Transverse colon (tissue), 4 donors: ENCODE results near the gene CERK. TPM values are rescaled to one million over a fixed set of nuclear protein-coding genes. Genes with fewer than 3 reads are reported as not detected.
"Not testable (repeated sequence)": the region's sequence is repeated elsewhere in the genome, so short reads cannot be mapped to it uniquely, and the experiment has no call there.

Experiments used
- DNase-seq: peaks from one replicate; pipeline ENCODE4 v3.0.0-alpha.2; 2019
- H3K27ac ChIP-seq, 4 donors: fragments of 200-600 bp; sonication (generic); 2 replicates each; pipeline ENCODE4 v1.5.1; 2016 to 2018; ENCODE audit warnings: inconsistent platforms in 4 of 4
- H3K27me3 ChIP-seq: fragments of 200-600 bp; sonication (generic); 2 replicates; pipeline ENCODE4 v1.5.1; 2017; ENCODE audit warnings: inconsistent platforms
- H3K36me3 ChIP-seq, 4 donors: fragments of 200-600 bp; sonication (generic); 2 replicates each; pipeline ENCODE4 v1.5.1; 2017 to 2019; ENCODE audit warnings: inconsistent platforms in 4 of 4
- H3K4me1 ChIP-seq, 4 donors: fragments of 200-600 bp; sonication (generic); 2 replicates each; pipeline ENCODE4 v1.5.1; 2017 to 2020; ENCODE audit warnings: inconsistent platforms in 4 of 4
- H3K4me3 ChIP-seq, 4 donors: fragments of 200-600 bp; sonication (generic); 1 replicate in 1 of 4; 2 replicates in 3 of 4; pipeline versions ENCODE4 v1.5.1 to v1.6.1; 2017 to 2019; ENCODE audit warnings: inconsistent platforms in 4 of 4
- H3K9me3 ChIP-seq, 2 donors: fragments of 200-600 bp; sonication (generic); 2 replicates each; pipeline ENCODE4 v1.5.1; 2017 to 2019; ENCODE audit warnings: inconsistent platforms in 2 of 2
- CTCF ChIP-seq, 5 experiments: fragments of 200-600 bp in 3 of 5; fragments of 450-650 bp in 2 of 5; sonication (generic) in 3 of 5; IDR thresholded peaks; 1 replicate in 2 of 5; 2 replicates in 3 of 5; pipeline ENCODE4 v1.5.1; 2016 to 2017; ENCODE audit warnings: antibody characterized with exemption in 5 of 5, inconsistent platforms in 3 of 5, mild to moderate bottlenecking in 2 of 5, moderate library complexity in 1 of 5
- EP300 ChIP-seq: sonication (generic); formaldehyde crosslinking; IDR thresholded peaks from one replicate; pipeline ENCODE4 v1.6.1; 2017; ENCODE audit warnings: antibody characterized with exemption, low read depth
- POLR2A ChIP-seq: fragments of 450-650 bp; IDR thresholded peaks from one replicate; pipeline ENCODE4 v1.6.1; 2016; ENCODE audit warnings: antibody characterized with exemption, mild to moderate bottlenecking, moderate library complexity
- POLR2AphosphoS5 ChIP-seq, 3 donors: sonication (generic); formaldehyde crosslinking; IDR thresholded peaks; one replicate each; pipeline ENCODE4 v1.6.1; 2016; ENCODE audit warnings: antibody characterized with exemption in 3 of 3
- WGBS, 2 donors: methylation state at CpG; one replicate each; pipeline ENCODE4 v1.1.5; 2018; ENCODE audit warnings: low coverage in 1 of 2; 5-methylcytosine and 5-hydroxymethylcytosine counted together
- in situ Hi-C, 4 donors: fragments of 200-750 bp; cut with MboI; loops; one replicate each; pipeline versions ENCODE4 v1.15.0 to v1.15.1; 2017; ENCODE audit warnings: low sequenced_read_pairs in 3 of 4, low pct_ligation_motif_present in 1 of 4, low pct_unique_long_range_greater_than_20kb in 1 of 4
- intact Hi-C: fragments of 100-400 bp; cut with DNase I; formaldehyde crosslinking; loops from one replicate; pipeline ENCODE4 v1.15.1; 2023; ENCODE audit warnings: low total_unique reads
- total RNA-seq, 4 donors: library from RNA; depleted of rRNA; stranded (reverse); fragments of >200 nt; gene quantifications; one replicate each; pipeline ENCODE4 v1.1.0, GENCODE V29; 2016

The CERK gene
- 10 to 100 TPM; 13.7 to 72.2 (median 63.5) TPM for total RNA-seq

GRCh38 chr22:46737976-46738646, at the start of gene CERK:
TSS of gene CERK (minus strand) at chr22:46738252. CDS start at chr22:46738148, 104 bp downstream.
- Histone ChIP-seq H3K4me3 (peak within 1 kb of the TSS; percentile 76 to 88 (median 84)), H3K4me1 (peaks cover 37 to 88% (median 65%) of the 10 kb centered on the region in 4 donors), H3K27me3 (no peaks in the 10 kb centered on the region), H3K9me3 (no peaks in the 10 kb centered on the region), H3K27ac (peak within 1 kb of the TSS; percentile 92 to 95 (median 94)), H3K36me3 (no peaks in the 10 kb centered on the region)
- in situ Hi-C loops, result loop anchor here in 1 of 4 donors (25.0 kb wide), 1 partner anchor 176 kb away; no protein-coding TSS in a partner anchor
- TF ChIP-seq EP300, result no peak
- peak; percentile 31 for TF ChIP-seq POLR2A
- DNase-seq, result peak; percentile 87
- intact Hi-C loops, result no loop called here
- 1% methylated on average over 19 of the region's 99 CpGs; no CpG with 5 or more reads in 1 of the 2 donors for WGBS, 2 donors

- H3K27ac ChIP-seq, result no peak overlapping the region
Measured at GRCh38 chr22:46783721-46784120, 45.7 kb upstream of the CERK start.

GRCh38 chr22:46782200-46782599, 44.1 kb upstream of the CERK start:
- peaks cover 0 to 17% (median 8%) of the 10 kb centered on the region in 4 donors for H3K4me1 ChIP-seq
- WGBS, 2 donors, result 89% methylated on average over 10 of the region's 10 CpGs; no CpG with 5 or more reads in 1 of the 2 donors
- DNase-seq, H3K4me3 ChIP-seq, H3K27me3 ChIP-seq, intact Hi-C loops, H3K36me3 ChIP-seq, in situ Hi-C loops, H3K9me3 ChIP-seq, H3K27ac ChIP-seq: not testable (repeated sequence)

More at GRCh38 chr22:46783721-46784120, 45.7 kb upstream of the CERK start:
- Histone ChIP-seq H3K4me3 (no peak overlapping the region), H3K4me1 (peaks cover 0 to 16% (median 8%) of the 10 kb centered on the region in 4 donors), H3K27me3 (no peaks in the 10 kb centered on the region), H3K9me3 (no peaks in the 10 kb centered on the region), H3K36me3 (no peaks in the 10 kb centered on the region)
- intact Hi-C loops, result no loop called here
- in situ Hi-C loops, result no loop called here
- TF ChIP-seq EP300 (no peak), CTCF (IDR thresholded peaks at IDR 0.05) (no peak), POLR2AphosphoS5 (IDR thresholded peaks at IDR 0.05) (no peak), POLR2A (no peak)
- 76 to 92% methylated on average over 2 to 3 of the region's 3 CpGs for WGBS, 2 donors
- DNase-seq, result no peak

- Histone ChIP-seq H3K9me3 (no peaks in the 10 kb centered on the region), H3K27ac (no peak overlapping the region), H3K36me3 (no peaks in the 10 kb centered on the region), H3K4me1 (peaks cover 6 to 26% (median 15%) of the 10 kb centered on the region in 4 donors), H3K4me3 (no peak overlapping the region), H3K27me3 (no peaks in the 10 kb centered on the region)
- no peak for DNase-seq
- in situ Hi-C loops (no loop called here), intact Hi-C loops (no loop called here)
- WGBS, 2 donors, result 79% methylated on average over 9 of the region's 9 CpGs; no CpG with 5 or more reads in 1 of the 2 donors
- TF ChIP-seq POLR2AphosphoS5 (IDR thresholded peaks at IDR 0.05), result no peak
- no peak for TF ChIP-seq EP300
- no peak for TF ChIP-seq POLR2A
- no peak for TF ChIP-seq CTCF (IDR thresholded peaks at IDR 0.05)
Measured at GRCh38 chr22:46781291-46781690, 43.2 kb upstream of the CERK start.

- H3K4me1 ChIP-seq, result peaks cover 15 to 35% (median 24%) of the 10 kb centered on the region in 4 donors
- no peaks in the 10 kb centered on the region for H3K9me3 ChIP-seq
- DNase-seq, result no peak
- intact Hi-C loops, result no loop called here
- in situ Hi-C loops, result no loop called here
- H3K27me3 ChIP-seq, result no peaks in the 10 kb centered on the region
- H3K27ac ChIP-seq, result peak overlapping the region; percentile 27 to 62 (median 38)
- H3K4me3 ChIP-seq, result no peak overlapping the region
- TF ChIP-seq POLR2A (no peak), POLR2AphosphoS5 (IDR thresholded peaks at IDR 0.05) (no peak), EP300 (no peak), CTCF (IDR thresholded peaks at IDR 0.05) (no peak)
- WGBS, 2 donors, result 47 to 51% methylated on average over 3 to 9 of the region's 9 CpGs
- H3K36me3 ChIP-seq, result no peaks in the 10 kb centered on the region
Measured at GRCh38 chr22:46780453-46780852, 42.4 kb upstream of the CERK start.
